MV-4-11 (cell line): ENCODE data around the gene PRR7.

ENCODE experiments used
- DNase-seq: peaks from one replicate; lab custom pipeline; 2025; lab: John Stamatoyannopoulos, UW

The PRR7 gene

DNA sequence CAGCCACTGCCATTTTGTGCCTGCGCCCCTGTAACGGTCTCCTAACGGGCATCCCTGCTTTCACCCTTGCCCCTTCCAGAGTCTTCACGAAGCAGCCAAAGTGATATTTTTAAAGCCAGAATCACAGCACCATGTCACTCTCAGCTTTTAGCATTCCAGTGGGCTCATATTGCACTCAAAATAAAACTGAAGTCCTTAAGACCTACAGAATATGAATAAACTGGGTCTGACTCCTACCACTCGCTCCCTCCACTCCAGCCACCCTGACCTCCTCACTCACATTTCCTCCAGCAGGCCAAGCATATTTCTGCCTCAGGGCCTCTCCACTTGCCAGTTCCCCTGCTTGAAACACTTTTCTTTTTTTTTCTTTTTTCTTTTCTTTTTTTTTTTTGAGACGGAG, 53.2 kb downstream of the PRR7 start:
- DNase-seq = no peak

DNA sequence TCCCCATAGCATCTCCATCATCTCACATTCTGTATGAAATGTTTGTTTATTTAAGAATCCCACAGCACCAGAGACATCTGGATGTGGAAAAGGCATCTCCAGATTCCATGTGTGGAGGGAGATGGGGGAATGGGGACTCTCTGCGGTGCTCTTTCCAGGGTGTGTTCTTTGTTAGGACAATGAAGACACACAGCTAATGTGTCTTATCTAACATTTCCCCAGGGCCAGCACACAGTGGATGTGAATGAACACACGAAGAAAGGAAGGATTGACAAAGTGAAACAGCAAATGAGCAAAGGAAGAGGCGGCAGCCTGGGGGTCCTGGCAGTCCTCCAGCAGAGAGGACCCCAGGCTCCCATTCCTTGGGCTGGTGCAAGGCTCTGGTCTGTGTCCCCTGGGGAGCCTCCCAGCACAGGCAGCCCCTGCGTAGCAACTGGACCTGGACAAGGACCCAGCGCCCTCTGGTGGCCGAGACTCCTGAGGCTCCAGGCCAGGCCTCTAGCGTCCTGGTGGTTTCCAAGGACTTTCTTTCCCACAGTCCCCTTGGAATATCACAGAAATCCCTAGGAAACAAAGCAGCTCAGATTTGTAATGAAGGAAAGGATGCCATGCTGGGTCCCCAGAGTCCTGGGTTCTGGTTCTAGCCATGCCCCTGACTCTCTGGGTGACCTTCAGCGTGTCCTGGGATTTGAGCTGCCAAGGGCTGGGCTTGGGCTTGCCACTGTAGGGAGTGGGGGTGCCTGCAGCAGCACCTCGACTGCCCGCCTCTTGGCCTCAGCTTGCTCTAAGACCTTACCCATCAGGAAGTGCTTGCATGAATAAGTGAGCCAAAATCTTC, 54.3 kb downstream of the PRR7 start:
- peak; percentile 74 for DNase-seq

- DNase-seq = peak; percentile 90
These were observed 55.5 kb downstream of the PRR7 start for GRCh38 chr5:177501874-177502678.

- no peak for DNase-seq
These were observed 56.3 kb downstream of the PRR7 start for GRCh38 chr5:177502886-177503285.

DNA sequence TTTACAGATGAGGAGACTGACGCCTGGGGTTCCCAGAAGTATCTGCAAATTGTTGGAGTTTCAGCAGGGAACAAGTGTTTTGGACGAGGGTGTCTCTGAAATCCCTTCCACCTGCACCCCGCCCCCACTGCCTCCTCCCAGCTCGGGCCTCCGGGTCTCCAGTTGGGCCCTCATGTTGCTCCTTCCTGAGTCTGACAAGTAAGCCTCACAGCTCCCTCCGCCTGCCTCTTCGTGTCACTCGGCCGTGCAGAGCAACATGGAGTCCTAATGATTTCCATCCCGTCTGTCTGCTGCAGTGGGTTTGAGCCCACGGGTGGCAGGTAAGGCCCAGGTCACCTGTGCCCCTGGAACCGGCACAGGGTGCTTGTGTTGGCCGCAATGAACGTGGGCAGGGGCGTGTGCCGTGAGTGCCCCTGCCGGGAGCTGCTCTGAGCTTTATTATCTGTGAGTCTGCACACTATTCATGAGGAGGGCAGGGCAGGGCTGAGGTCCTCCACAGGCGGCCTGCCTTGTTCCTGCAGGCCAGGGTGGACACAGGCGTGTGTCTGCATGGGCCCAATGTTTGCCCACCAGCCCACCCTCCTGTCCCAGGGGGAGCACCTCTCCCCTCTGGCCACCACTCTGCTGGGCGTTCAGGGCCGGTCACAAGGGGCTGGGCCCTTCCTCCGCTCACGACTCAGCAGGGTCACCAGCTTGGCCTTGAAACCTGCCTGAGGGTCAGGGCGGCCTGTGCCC, 56.9 kb downstream of the PRR7 start:
- DNase-seq = no peak

DNA sequence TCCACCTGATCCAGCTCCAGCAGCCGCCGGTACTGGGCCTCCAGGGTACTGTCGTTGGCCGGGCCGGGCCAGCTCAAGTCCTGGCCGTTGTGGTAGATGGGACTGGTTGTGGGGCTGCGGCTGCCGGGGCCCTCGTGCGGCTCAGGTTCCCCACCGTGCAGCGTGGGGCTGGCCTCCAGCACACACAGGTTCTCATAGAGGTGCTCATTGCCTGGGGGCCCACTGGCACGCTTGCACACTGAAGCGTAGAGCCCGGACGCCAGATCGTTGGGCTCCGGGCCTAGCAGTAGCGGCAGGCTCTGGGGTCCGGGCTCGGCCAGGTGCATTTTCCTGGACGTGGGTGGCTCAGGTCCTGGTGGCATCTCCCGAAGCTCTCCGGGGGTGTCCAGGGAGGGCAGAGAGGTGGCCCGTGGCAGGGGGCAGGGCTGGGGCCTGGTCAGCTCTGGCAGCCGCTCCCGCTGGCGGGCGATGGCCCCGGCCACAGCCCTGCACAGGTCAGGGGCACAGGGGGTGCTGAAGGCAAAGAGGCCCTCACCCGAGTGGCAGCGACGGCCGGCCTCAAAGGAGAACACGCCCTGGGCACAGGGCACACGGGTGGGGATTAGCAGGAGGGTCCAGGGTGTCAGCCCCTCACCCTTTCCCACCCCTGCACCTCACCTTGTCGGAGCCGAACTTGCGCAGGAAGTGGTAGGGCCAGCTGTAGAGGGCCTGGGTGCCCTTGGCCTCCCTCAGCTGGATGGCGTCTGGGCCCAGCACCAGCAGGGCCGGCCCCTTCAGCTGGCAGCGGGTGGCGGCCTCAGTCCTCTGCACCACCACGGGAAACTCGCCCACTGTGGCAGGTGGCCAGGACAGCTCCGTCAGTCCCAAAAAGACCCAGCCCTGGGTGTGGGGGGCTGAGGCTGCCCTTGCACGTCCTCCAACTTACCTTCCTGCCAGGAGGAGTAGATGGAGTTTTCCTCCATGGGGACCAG, 57.8 kb downstream of the PRR7 start:
- DNase-seq = no peak

DNA sequence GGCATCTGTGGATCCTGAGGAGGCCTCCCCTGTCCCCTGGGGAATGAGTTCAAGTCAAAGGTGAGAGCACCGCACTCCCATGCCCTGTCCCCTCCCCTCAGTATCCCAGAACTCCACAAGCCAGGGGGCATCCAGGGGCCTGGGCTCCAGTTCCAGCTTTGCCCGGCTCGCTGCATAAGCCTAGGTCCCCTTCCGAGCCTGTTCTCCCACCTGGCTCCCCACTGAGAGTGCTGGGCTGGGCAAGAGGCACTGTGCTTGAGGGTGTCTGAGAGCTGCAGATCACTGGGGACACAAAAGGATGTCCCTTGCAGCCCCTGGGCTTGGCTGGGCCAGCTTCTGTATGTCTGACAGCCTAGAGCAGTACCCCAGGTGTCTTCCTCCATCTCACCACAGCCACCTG, 58.5 kb downstream of the PRR7 start:
- no peak for DNase-seq
